ENCODE measurements around the gene RASAL2. TPM values are rescaled to one million over a fixed set of nuclear protein-coding genes. Genes with fewer than 3 reads are reported as not detected.

The RASAL2 gene
- total RNA-seq, 1 donor from 2014 or later: 45.8 TPM

GRCh38 chr1:178143730-178144690, 50.1 kb downstream of the RASAL2 start:
- intact Hi-C loops (cut with DNase I): no loop called here
- DNase-seq (ENCODE audit: low spot score): no peak

- no peak for DNase-seq (ENCODE audit: low spot score)
- intact Hi-C loops (cut with DNase I): no loop called here
Observed at GRCh38 chr1:178145605-178146004, 51.7 kb downstream of the RASAL2 start.

- intact Hi-C loops (cut with DNase I): no loop called here
- no peak for DNase-seq (ENCODE audit: low spot score)
Observed at GRCh38 chr1:178146436-178146835, 52.5 kb downstream of the RASAL2 start.

GRCh38 chr1:178150610-178151009, 56.7 kb downstream of the RASAL2 start:
- DNase-seq (ENCODE audit: low spot score): no peak
- intact Hi-C loops (cut with DNase I): no loop called here

- no peak for DNase-seq (ENCODE audit: low spot score)
- intact Hi-C loops (cut with DNase I): no loop called here
Observed at GRCh38 chr1:178151831-178152230, 57.9 kb downstream of the RASAL2 start.

GRCh38 chr1:178155481-178156255, 61.8 kb downstream of the RASAL2 start:
- intact Hi-C loops (cut with DNase I): no loop called here
- no peak for DNase-seq (ENCODE audit: low spot score)

GRCh38 chr1:178160736-178161475, 67.0 kb downstream of the RASAL2 start:
- DNase-seq (ENCODE audit: low spot score): no peak
- intact Hi-C loops (cut with DNase I): no loop called here

GRCh38 chr1:178161516-178161915, 67.6 kb downstream of the RASAL2 start:
- intact Hi-C loops (cut with DNase I): no loop called here
- DNase-seq (ENCODE audit: low spot score): no peak

GRCh38 chr1:178165196-178165595, 71.3 kb downstream of the RASAL2 start:
- intact Hi-C loops (cut with DNase I): no loop called here
- no peak for DNase-seq (ENCODE audit: low spot score)

- intact Hi-C loops (cut with DNase I): no loop called here
Observed at GRCh38 chr1:178166429-178167024, 72.6 kb downstream of the RASAL2 start.

GRCh38 chr1:178168536-178168935, 74.6 kb downstream of the RASAL2 start:
- no peak for DNase-seq (ENCODE audit: low spot score)
- intact Hi-C loops (cut with DNase I): no loop called here

More at GRCh38 chr1:178166429-178167024, 72.6 kb downstream of the RASAL2 start:
- DNase-seq (ENCODE audit: low spot score): no peak

- intact Hi-C loops (cut with DNase I): loop anchor here (5.0 kb wide), 1 partner anchor 72 kb away; no protein-coding TSS in a partner anchor
- DNase-seq (ENCODE audit: low spot score): no peak
Observed at GRCh38 chr1:178169649-178170048, 75.7 kb downstream of the RASAL2 start.

- intact Hi-C loops (cut with DNase I): loop anchor here (5.0 kb wide), 1 partner anchor 76 kb away; no protein-coding TSS in a partner anchor
- no peak for DNase-seq (ENCODE audit: low spot score)
Observed at GRCh38 chr1:178172939-178173338, 79.0 kb downstream of the RASAL2 start.

- intact Hi-C loops (cut with DNase I): loop anchor here (5.0 kb wide), 1 partner anchor 77 kb away; no protein-coding TSS in a partner anchor
- DNase-seq (ENCODE audit: low spot score): no peak
Observed at GRCh38 chr1:178174539-178174938, 80.6 kb downstream of the RASAL2 start.

GRCh38 chr1:178180405-178180804, 86.5 kb downstream of the RASAL2 start:
- no peak for DNase-seq (ENCODE audit: low spot score)
- intact Hi-C loops (cut with DNase I): no loop called here

- intact Hi-C loops (cut with DNase I): no loop called here
- DNase-seq (ENCODE audit: low spot score): no peak
Observed at GRCh38 chr1:178183796-178184195, 89.9 kb downstream of the RASAL2 start.

GRCh38 chr1:178188306-178188705, 94.4 kb downstream of the RASAL2 start:
- intact Hi-C loops (cut with DNase I): loop anchor here (5.0 kb wide), 1 partner anchor 156 kb away; no protein-coding TSS in a partner anchor
- DNase-seq (ENCODE audit: low spot score): no peak

GRCh38 chr1:178189814-178190213, 95.9 kb downstream of the RASAL2 start:
- intact Hi-C loops (cut with DNase I): loop anchor here (5.0 kb wide), 3 partner anchors 98 to 158 kb away; partner anchors contain the start of gene RASAL2
- no peak for DNase-seq (ENCODE audit: low spot score)

GRCh38 chr1:178190881-178191280, 97.0 kb downstream of the RASAL2 start:
- intact Hi-C loops (cut with DNase I): loop anchor here (5.0 kb wide), 2 partner anchors 99 to 134 kb away; partner anchors contain the start of gene RASAL2
- DNase-seq (ENCODE audit: low spot score): no peak

All from cardiac septum (tissue), 1 donor.